Ascending aorta (tissue), 2 donors: ENCODE measurements around the gene WDR82. TPM values are rescaled to one million over a fixed set of nuclear protein-coding genes. Genes with fewer than 3 reads are reported as not detected.

Source experiments
- DNase-seq, 2 donors: peaks; one replicate each; pipeline ENCODE4 v3.0.0-alpha.2; 2019; ENCODE audit warnings: low spot score in 2 of 2
- H3K27ac ChIP-seq, 2 donors: fragments of 200-600 bp; sonication (generic); one replicate each; pipeline ENCODE4 v1.5.1; 2016 to 2017; ENCODE audit warnings: mild to moderate bottlenecking in 1 of 2
- H3K27me3 ChIP-seq: fragments of 200-600 bp; sonication (generic); one replicate; pipeline ENCODE4 v1.5.1; 2017
- H3K36me3 ChIP-seq, 2 donors: fragments of 200-600 bp; sonication (generic); one replicate each; pipeline ENCODE4 v1.5.1; 2016
- H3K4me1 ChIP-seq, 2 donors: fragments of 200-600 bp; sonication (generic); one replicate each; pipeline ENCODE4 v1.5.1; 2016 to 2017; ENCODE audit warnings: mild to moderate bottlenecking in 1 of 2
- H3K4me3 ChIP-seq, 2 donors: fragments of 200-600 bp; sonication (generic); one replicate each; pipeline ENCODE4 v1.5.1; 2016 to 2017; ENCODE audit warnings: mild to moderate bottlenecking in 1 of 2
- H3K9me3 ChIP-seq, 2 donors: fragments of 200-600 bp; sonication (generic); one replicate each; pipeline ENCODE4 v1.5.1; 2016
- CTCF ChIP-seq, 3 experiments: fragments of 200-600 bp in 2 of 3; fragments of 450-650 bp in 1 of 3; sonication (generic) in 2 of 3; IDR thresholded peaks; one replicate each; pipeline ENCODE4 v1.5.1; 2016 to 2019; ENCODE audit warnings: antibody characterized with exemption in 3 of 3, mild to moderate bottlenecking in 1 of 3, moderate library complexity in 1 of 3
- intact Hi-C: fragments of 100-400 bp; cut with DNase I; formaldehyde crosslinking; loops from one replicate; pipeline ENCODE4 v1.15.1; 2023
- total RNA-seq: library from RNA; depleted of rRNA; stranded (reverse); fragments of >200 nt; gene quantifications from one replicate; pipeline ENCODE4 v1.1.0, GENCODE V29; 2016

WDR82 gene
- total RNA-seq, 1 donor from 2014 or later, result 42.0 TPM

GRCh38 chr3:52210550-52211046 lies 67.9 kb downstream of the WDR82 start:
- intact Hi-C loops, result no loop called here
- peaks cover 91 to 96% of the 10 kb centered on the region in 2 donors for H3K36me3 ChIP-seq
- no peak for TF ChIP-seq CTCF (IDR thresholded peaks at IDR 0.05)
- H3K4me3 ChIP-seq, result no peak overlapping the region
- H3K27me3 ChIP-seq, result no peaks in the 10 kb centered on the region
- DNase-seq, result no peak
- no peaks in the 10 kb centered on the region for H3K9me3 ChIP-seq
- H3K27ac ChIP-seq, result no peak overlapping the region
- no peaks in the 10 kb centered on the region for H3K4me1 ChIP-seq

- Histone ChIP-seq H3K9me3 (no peaks in the 10 kb centered on the region), H3K4me3 (no peak overlapping the region), H3K4me1 (no peaks in the 10 kb centered on the region), H3K36me3 (peaks cover 90 to 96% of the 10 kb centered on the region in 2 donors), H3K27me3 (no peaks in the 10 kb centered on the region), H3K27ac (no peak overlapping the region)
- no peak for DNase-seq
- intact Hi-C loops, result no loop called here
- no peak for TF ChIP-seq CTCF (IDR thresholded peaks at IDR 0.05)
Observed at GRCh38 chr3:52210037-52210436, 68.4 kb downstream of the WDR82 start.

GRCh38 chr3:52208556-52208955 lies 69.9 kb downstream of the WDR82 start:
- H3K27ac ChIP-seq, result no peak overlapping the region
- H3K4me1 ChIP-seq, result no peaks in the 10 kb centered on the region
- H3K9me3 ChIP-seq, result no peaks in the 10 kb centered on the region
- no peak overlapping the region for H3K4me3 ChIP-seq
- TF ChIP-seq CTCF (IDR thresholded peaks at IDR 0.05), result no peak
- H3K27me3 ChIP-seq, result no peaks in the 10 kb centered on the region
- intact Hi-C loops, result no loop called here
- no peak for DNase-seq
- H3K36me3 ChIP-seq, result peaks cover 92 to 96% of the 10 kb centered on the region in 2 donors

GRCh38 chr3:52205727-52206372 lies 72.6 kb downstream of the WDR82 start:
- no peak for TF ChIP-seq CTCF (IDR thresholded peaks at IDR 0.05)
- Histone ChIP-seq H3K27me3 (no peaks in the 10 kb centered on the region), H3K4me1 (no peaks in the 10 kb centered on the region), H3K4me3 (no peak overlapping the region), H3K9me3 (no peaks in the 10 kb centered on the region), H3K36me3 (peaks cover 83 to 93% of the 10 kb centered on the region in 2 donors), H3K27ac (no peak overlapping the region)
- DNase-seq, result no peak
- intact Hi-C loops, result no loop called here

Other genes starting within 250 kb of the WDR82 start
- gene DUSP7, start 222.1 kb downstream of the WDR82 start, total RNA-seq, result 76.5 TPM
- gene POC1A, start 124.2 kb downstream of the WDR82 start, total RNA-seq, result not detected
- gene ALAS1, start 80.5 kb downstream of the WDR82 start, total RNA-seq, result 58.3 TPM
- gene TLR9, start 53.0 kb downstream of the WDR82 start, total RNA-seq, result not detected
- 162 TPM for gene TWF2, start 39.5 kb downstream of the WDR82 start, total RNA-seq
- gene PPM1M, start 32.9 kb downstream of the WDR82 start, total RNA-seq, result 20.3 TPM
- gene GLYCTK, start 9.2 kb upstream of the WDR82 start, total RNA-seq, result 15.5 TPM
- gene DNAH1, start 37.7 kb upstream of the WDR82 start, total RNA-seq, result 7.6 TPM
- gene BAP1, start 131.4 kb upstream of the WDR82 start, total RNA-seq, result 90.7 TPM
- not detected for gene PHF7, start 132.0 kb upstream of the WDR82 start, total RNA-seq
- gene SEMA3G, start 166.5 kb upstream of the WDR82 start, total RNA-seq, result 163 TPM
- gene TNNC1, start 175.4 kb upstream of the WDR82 start, total RNA-seq, result 68.6 TPM
- gene NISCH, start 177.0 kb upstream of the WDR82 start, total RNA-seq, result 58.3 TPM
- 363 TPM for gene STAB1, start 216.7 kb upstream of the WDR82 start, total RNA-seq